Panc1 (cell line): ENCODE measurements around the gene CARHSP1.

ENCODE experiments used
- CTCF ChIP-seq: fragments of 450-650 bp; IDR thresholded peaks from 2 replicates; pipeline ENCODE4 v1.5.1; 2017; ENCODE audit warnings: mild to moderate bottlenecking
- SIN3A ChIP-seq: IDR thresholded peaks from 2 replicates; pipeline ENCODE4 v1.6.1; 2012; ENCODE audit warnings: low read depth, mild to moderate bottlenecking, low read length, moderate library complexity, borderline replicate concordance; ENCODE audit not compliant: insufficient read depth

DNA sequence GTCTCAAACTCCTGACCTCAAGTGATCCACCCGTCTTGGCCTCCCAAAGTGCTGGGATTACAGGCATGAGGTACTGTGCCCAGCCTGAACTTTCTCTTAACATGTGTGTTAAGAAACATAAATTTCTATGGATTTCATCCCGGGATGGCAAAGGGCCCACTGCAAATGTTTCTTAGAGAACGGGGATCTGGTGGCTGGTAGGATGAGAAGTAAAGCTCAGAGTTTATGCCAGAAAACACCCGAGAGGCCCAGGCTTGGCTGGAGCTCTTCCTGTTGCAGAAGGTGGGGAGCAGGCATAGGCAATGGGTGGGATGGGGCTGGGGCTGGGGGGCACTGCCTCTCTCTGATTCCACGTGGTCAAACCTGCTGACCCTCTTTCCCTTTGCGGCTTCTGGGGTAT lies 5.6 kb upstream of the CARHSP1 start:
- TF ChIP-seq CTCF (no peak), SIN3A (no peak)
